AG09319 (cell line): ENCODE results near the gene SH3TC2.

Experiments used
- DNase-seq: peaks from one replicate; pipeline ENCODE4 v3.0.0-alpha.2; 2010; ENCODE audit warnings: low read depth; ENCODE audit errors: extremely low read depth
- CTCF ChIP-seq: IDR thresholded peaks from 2 replicates; pipeline ENCODE4 v1.5.1; 2011; ENCODE audit warnings: low read depth, mild to moderate bottlenecking, inconsistent platforms, low read length, moderate library complexity

SH3TC2 gene

GRCh38 chr5:149047462-149047861 is 15.4 kb downstream of the SH3TC2 start:
- no peak for DNase-seq
- no peak for TF ChIP-seq CTCF

DNA sequence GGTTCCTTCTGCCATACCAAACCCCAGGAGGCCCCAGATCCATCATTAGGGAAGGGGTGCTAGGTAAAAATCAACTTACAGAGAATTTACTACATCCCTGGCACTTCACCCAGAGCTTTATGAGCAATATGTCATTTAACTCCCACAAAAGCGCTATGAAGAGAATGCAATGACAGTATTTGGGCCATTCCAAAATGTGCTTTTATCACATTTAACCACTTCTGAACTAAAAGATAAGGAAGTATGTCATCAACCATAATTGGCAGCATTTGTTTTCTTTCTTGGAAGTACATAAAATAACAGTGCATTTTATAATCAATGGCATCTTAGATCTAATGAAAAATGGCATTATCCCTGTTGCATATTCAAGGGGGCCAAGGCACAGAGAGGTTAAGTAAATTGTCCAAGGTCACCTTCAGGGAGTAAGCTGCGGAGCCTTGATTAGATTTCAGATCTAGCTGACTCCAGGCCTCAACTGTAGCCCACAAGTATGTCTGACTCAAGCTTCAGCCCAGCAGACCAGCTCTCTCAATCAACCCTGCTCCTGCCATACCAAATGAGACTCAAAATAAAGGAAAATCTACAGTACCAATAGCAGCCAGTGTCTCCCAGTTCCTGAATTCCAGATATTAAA is 16.5 kb downstream of the SH3TC2 start:
- DNase-seq = no peak
- no peak for TF ChIP-seq CTCF

GRCh38 chr5:149045089-149045460 is 17.8 kb downstream of the SH3TC2 start:
- no peak for DNase-seq
- TF ChIP-seq CTCF = no peak

- no peak for TF ChIP-seq CTCF
- DNase-seq = no peak
These were observed 18.3 kb downstream of the SH3TC2 start for GRCh38 chr5:149044453-149045088.

DNA sequence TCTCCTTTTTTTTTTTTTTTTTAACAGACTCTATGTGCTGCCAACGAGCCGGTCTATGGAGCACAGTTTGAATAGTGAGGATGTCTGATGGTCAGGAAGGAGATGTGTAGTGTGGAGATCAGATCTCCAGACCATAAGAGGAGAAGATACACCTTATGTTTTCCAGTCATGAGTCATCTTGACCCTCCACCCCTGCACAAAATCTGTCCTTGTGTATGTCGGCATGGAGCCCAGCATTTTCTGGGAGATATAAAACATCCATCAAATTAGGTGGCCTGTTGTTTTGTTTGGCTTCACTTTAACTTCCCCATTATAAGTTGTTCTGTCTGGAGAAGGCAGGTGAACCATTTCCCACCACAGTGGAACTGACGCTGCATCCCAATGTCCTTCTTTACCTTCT is 19.2 kb downstream of the SH3TC2 start:
- TF ChIP-seq CTCF = no peak
- DNase-seq = no peak

DNA sequence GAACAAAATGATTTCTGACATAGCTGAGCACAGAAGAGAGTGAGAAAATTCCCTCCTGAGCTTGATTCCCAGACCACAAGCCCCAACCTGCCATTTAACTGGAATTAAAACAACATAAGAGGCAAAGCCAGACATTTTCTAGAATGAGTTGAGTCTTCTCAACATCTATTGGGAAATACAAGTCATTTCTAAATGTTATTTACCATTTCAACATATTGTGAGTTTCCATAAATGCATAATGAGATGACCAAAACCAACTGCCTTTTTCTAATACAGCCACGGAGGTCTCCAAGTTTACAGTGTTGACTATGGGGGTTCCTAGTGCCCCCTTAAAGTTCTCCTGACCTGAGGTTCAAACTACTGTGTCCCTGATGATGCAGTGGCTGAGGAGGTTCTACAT is 20.0 kb downstream of the SH3TC2 start:
- no peak for DNase-seq
- TF ChIP-seq CTCF = no peak

DNA sequence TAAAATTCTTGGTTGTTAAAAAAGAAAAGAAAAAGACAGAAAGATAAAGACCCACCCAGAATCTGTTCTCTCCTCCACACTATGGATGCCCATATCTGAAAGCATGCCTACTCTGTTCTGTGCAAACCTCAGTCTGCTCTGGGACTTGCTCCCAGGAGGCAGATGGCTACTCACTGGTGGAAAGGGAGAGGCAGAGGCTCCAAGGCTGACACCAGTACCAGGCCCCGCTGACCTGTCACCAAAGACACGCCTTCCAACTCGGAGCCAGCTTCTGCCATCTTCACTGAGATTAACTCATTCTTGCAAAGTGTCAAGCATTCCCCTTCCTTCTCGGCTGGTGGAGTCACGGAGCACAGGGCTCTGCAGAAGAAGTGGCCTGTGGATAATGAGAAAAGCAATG is 21.6 kb downstream of the SH3TC2 start:
- no peak for TF ChIP-seq CTCF

More for the DNA sequence above, 21.6 kb downstream of the SH3TC2 start:
- no peak for DNase-seq
